ENCODE results near the gene CCNJL.

CCNJL gene

GRCh38 chr5:160293901-160294561 is 18.3 kb downstream of the CCNJL start:
- Histone ChIP-seq H3K27me3 (ENCODE audit: insufficient read depth, low read depth, severe bottlenecking) (no peaks in the 10 kb centered on the region), H3K36me3 (no peaks in the 10 kb centered on the region), H3K27ac (no peak overlapping the region), H3K4me3 (ENCODE audit: low read depth, low read length) (no peak overlapping the region), H3K9me3 (ENCODE audit: severe bottlenecking) (no peaks in the 10 kb centered on the region)
- TF ChIP-seq CTCF (IDR thresholded peaks at IDR 0.05; ENCODE audit: low read depth, low read length): no peak
- DNase-seq: no peak

DNA sequence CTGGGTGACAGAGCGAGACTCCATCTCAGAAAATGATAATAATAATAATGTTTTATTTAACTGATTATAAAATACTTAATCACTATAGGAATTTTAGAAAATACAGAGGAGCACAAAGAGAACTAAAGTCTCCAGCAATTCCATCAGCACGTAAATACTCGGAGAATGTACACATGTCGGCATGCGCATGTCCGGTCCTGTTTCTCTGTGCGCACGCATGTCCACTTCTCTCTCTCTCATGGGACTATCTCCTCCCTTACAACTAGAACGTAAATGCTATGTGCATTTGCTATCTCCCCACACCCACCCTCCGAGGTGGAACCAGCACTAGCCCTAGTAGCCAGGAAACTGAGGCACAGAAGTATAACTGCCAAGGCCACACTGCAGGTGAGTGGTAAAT is 19.0 kb downstream of the CCNJL start:
- Histone ChIP-seq H3K4me3 (ENCODE audit: low read depth, low read length) (no peak overlapping the region), H3K27ac (no peak overlapping the region), H3K36me3 (no peaks in the 10 kb centered on the region), H3K9me3 (ENCODE audit: severe bottlenecking) (no peaks in the 10 kb centered on the region), H3K27me3 (ENCODE audit: insufficient read depth, low read depth, severe bottlenecking) (no peaks in the 10 kb centered on the region)
- TF ChIP-seq CTCF (IDR thresholded peaks at IDR 0.05; ENCODE audit: low read depth, low read length): no peak
- DNase-seq: no peak

- TF ChIP-seq CTCF (IDR thresholded peaks at IDR 0.05; ENCODE audit: low read depth, low read length): no peak
- DNase-seq: no peak
- Histone ChIP-seq H3K27ac (no peak overlapping the region), H3K36me3 (no peaks in the 10 kb centered on the region), H3K27me3 (ENCODE audit: insufficient read depth, low read depth, severe bottlenecking) (no peaks in the 10 kb centered on the region), H3K9me3 (ENCODE audit: severe bottlenecking) (no peaks in the 10 kb centered on the region), H3K4me3 (ENCODE audit: low read depth, low read length) (no peak overlapping the region)
Measured at GRCh38 chr5:160291467-160291866, 20.9 kb downstream of the CCNJL start.

- H3K9me3 ChIP-seq (ENCODE audit: severe bottlenecking): no peaks in the 10 kb centered on the region
- H3K4me3 ChIP-seq (ENCODE audit: low read depth, low read length): no peak overlapping the region
- no peaks in the 10 kb centered on the region for H3K27me3 ChIP-seq (ENCODE audit: insufficient read depth, low read depth, severe bottlenecking)
- no peaks in the 10 kb centered on the region for H3K36me3 ChIP-seq
- TF ChIP-seq CTCF (IDR thresholded peaks at IDR 0.05; ENCODE audit: low read depth, low read length): no peak
- no peak overlapping the region for H3K27ac ChIP-seq
- DNase-seq: no peak
Measured at GRCh38 chr5:160290751-160291150, 21.6 kb downstream of the CCNJL start.

- Histone ChIP-seq H3K4me3 (ENCODE audit: low read depth, low read length) (no peak overlapping the region), H3K36me3 (no peaks in the 10 kb centered on the region), H3K27me3 (ENCODE audit: insufficient read depth, low read depth, severe bottlenecking) (no peaks in the 10 kb centered on the region), H3K9me3 (ENCODE audit: severe bottlenecking) (no peaks in the 10 kb centered on the region), H3K27ac (no peak overlapping the region)
- DNase-seq: no peak
- TF ChIP-seq CTCF (IDR thresholded peaks at IDR 0.05; ENCODE audit: low read depth, low read length): no peak
Measured at GRCh38 chr5:160289721-160290120, 22.6 kb downstream of the CCNJL start.

- Histone ChIP-seq H3K36me3 (no peaks in the 10 kb centered on the region), H3K9me3 (ENCODE audit: severe bottlenecking) (no peaks in the 10 kb centered on the region), H3K27me3 (ENCODE audit: insufficient read depth, low read depth, severe bottlenecking) (no peaks in the 10 kb centered on the region), H3K4me3 (ENCODE audit: low read depth, low read length) (no peak overlapping the region), H3K27ac (no peak overlapping the region)
- DNase-seq: no peak
- TF ChIP-seq CTCF (IDR thresholded peaks at IDR 0.05; ENCODE audit: low read depth, low read length): no peak
Measured at GRCh38 chr5:160289356-160289651, 23.1 kb downstream of the CCNJL start.
